Esophagus squamous epithelium (tissue), 5 donors: ENCODE measurements around the gene KLF13. TPM values are rescaled to one million over a fixed set of nuclear protein-coding genes. Genes with fewer than 3 reads are reported as not detected.
A peak's percentile ranks its signal among the peaks of the same experiment; 100 is the strongest.

Experiments
- DNase-seq: peaks from one replicate; lab custom pipeline; 2025; lab: John Stamatoyannopoulos, UW
- H3K27ac ChIP-seq, 4 donors: fragments of 200-600 bp; sonication (generic); one replicate each; pipeline ENCODE4 v1.5.1; 2016 to 2019; ENCODE audit warnings: mild to moderate bottlenecking in 1 of 4
- H3K27me3 ChIP-seq, 4 donors: fragments of 200-600 bp; sonication (generic); 1 replicate in 3 of 4; 2 replicates in 1 of 4; pipeline versions ENCODE4 v1.5.1 to v1.6.0; 2017 to 2021; ENCODE audit warnings: antibody characterized with exemption in 1 of 4
- H3K36me3 ChIP-seq, 3 donors: fragments of 200-600 bp; sonication (generic); one replicate each; pipeline ENCODE4 v1.5.1; 2016 to 2019
- H3K4me1 ChIP-seq, 3 donors: fragments of 200-600 bp; sonication (generic); one replicate each; pipeline ENCODE4 v1.5.1; 2017 to 2019
- H3K4me3 ChIP-seq, 4 donors: fragments of 200-600 bp; sonication (generic); 1 replicate in 3 of 4; 2 replicates in 1 of 4; pipeline ENCODE4 v1.5.1; 2016 to 2019; ENCODE audit warnings: mild to moderate bottlenecking in 2 of 4, moderate library complexity in 1 of 4
- H3K9me3 ChIP-seq, 3 donors: fragments of 200-600 bp; sonication (generic); one replicate each; pipeline ENCODE4 v1.5.1; 2016 to 2019
- POLR2A ChIP-seq, 4 donors: fragments of 450-650 bp; IDR thresholded peaks; one replicate each; pipeline ENCODE4 v1.6.1; 2017; ENCODE audit warnings: antibody characterized with exemption in 4 of 4, mild to moderate bottlenecking in 4 of 4, moderate library complexity in 3 of 4
- WGBS, 2 donors: methylation state at CpG; one replicate each; pipeline ENCODE4 v1.1.5; 2018; 5-methylcytosine and 5-hydroxymethylcytosine counted together
- intact Hi-C: fragments of 100-400 bp; cut with DNase I; formaldehyde crosslinking; loops from one replicate; pipeline ENCODE4 v1.15.0; 2022
- total RNA-seq, 4 donors: library from RNA; depleted of rRNA; stranded (reverse); fragments of >200 nt; gene quantifications; one replicate each; pipeline ENCODE4 v1.1.0, GENCODE V29; 2016
- TF ChIP-seq, protein P1 (sequence below), 6 experiments: fragments of 450-650 bp in 4 of 6; fragments of 200-600 bp in 2 of 6; sonication (generic) in 2 of 6; IDR thresholded peaks; one replicate each; pipeline ENCODE4 v1.5.1; 2016 to 2019; ENCODE audit warnings: antibody characterized with exemption in 6 of 6, mild to moderate bottlenecking in 4 of 6, moderate library complexity in 4 of 6
- donor health status: DM: yes; HTN: yes; CAD: no.

KLF13 gene
- total RNA-seq, 4 donors from 2014 or later, result 16.4 to 54.6 (median 41.8) TPM

DNA sequence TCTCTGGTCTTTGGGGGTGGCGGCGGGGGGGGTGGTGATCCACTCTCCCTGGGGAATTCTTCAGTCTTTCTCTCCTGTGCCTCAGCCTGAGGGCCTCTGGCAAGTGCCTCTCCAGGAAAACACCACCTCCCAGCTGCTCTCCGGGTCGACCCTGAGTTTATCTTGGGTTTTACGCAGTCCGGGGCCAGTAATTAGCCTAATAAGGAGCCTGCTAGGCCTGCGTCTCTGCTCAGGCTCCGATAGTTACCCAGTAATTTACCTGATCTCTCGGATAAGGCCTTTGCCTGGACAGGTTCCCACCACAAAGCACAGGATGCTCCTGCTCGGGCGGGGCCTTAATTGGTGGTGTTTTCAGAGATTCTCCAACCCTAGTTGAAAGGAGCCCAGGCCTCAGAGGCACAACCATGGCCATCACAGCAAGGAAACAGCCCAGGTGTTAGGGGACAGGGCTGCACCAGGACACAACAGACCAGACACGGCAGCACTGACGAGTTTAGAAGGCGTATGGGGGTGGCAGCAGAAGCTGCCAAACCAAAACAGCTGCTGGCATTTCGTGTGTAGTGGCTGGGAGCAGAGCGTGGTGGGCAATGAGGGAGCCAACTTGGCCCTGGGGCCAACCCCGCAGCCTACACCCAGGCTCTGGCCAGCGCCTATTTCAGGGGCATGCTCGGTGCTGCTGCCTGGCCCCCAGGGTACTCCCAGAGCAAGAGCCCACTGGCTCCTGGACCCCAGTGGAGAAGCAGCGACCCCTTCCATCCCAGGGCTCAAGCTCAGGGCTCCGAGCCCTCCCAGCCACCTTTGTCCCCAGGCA is 71.4 kb downstream of the KLF13 start:
- intact Hi-C loops, result loop anchor here (10.0 kb wide), 1 partner anchor 183 kb away; no protein-coding TSS in a partner anchor
- TF ChIP-seq, protein P1, sequence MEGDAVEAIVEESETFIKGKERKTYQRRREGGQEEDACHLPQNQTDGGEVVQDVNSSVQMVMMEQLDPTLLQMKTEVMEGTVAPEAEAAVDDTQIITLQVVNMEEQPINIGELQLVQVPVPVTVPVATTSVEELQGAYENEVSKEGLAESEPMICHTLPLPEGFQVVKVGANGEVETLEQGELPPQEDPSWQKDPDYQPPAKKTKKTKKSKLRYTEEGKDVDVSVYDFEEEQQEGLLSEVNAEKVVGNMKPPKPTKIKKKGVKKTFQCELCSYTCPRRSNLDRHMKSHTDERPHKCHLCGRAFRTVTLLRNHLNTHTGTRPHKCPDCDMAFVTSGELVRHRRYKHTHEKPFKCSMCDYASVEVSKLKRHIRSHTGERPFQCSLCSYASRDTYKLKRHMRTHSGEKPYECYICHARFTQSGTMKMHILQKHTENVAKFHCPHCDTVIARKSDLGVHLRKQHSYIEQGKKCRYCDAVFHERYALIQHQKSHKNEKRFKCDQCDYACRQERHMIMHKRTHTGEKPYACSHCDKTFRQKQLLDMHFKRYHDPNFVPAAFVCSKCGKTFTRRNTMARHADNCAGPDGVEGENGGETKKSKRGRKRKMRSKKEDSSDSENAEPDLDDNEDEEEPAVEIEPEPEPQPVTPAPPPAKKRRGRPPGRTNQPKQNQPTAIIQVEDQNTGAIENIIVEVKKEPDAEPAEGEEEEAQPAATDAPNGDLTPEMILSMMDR (IDR thresholded peaks at IDR 0.05), result no peak
- TF ChIP-seq POLR2A (IDR thresholded peaks at IDR 0.05), result no peak
- Histone ChIP-seq H3K4me1 (peaks cover 30 to 60% (median 53%) of the 10 kb centered on the region in 3 donors), H3K9me3 (no peaks in the 10 kb centered on the region), H3K27ac (peak overlapping the region; percentile 74 to 93 (median 83)), H3K27me3 (no peaks in the 10 kb centered on the region), H3K36me3 (no peaks in the 10 kb centered on the region), H3K4me3 (no peak overlapping the region)
- no peak for DNase-seq
- WGBS, 2 donors, result 36 to 53% methylated on average over 8 to 11 of the region's 21 CpGs

DNA sequence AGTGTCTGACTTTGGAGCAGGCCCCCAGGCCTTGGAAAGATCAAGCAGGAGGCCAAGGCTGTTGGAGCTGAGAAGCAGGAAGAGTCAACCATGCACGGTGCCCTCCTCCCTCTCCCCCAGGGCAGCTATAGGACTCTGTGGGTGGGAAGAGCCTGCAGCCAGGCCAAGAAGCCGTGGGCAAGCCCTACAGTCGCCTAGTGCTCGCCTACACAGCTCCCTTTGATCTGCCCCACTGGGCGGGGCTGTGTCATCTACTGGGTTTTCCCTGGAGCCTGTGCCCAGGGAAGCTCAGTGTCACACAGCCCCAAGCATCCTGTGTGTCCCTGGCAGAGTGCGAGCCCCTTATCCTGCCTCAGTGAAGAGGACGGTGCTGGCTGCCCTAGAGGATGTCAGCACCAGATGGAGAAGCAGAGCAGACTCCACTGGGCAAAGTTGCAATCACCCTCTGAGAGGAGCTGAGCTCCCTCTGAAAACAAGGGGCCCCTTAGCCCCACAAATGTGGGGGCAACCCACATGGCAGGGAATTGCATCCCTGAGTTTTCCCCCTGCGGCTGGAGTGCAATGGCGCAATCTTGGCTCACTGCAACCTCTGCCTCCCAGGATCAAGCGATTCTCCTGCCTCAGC is 72.2 kb downstream of the KLF13 start:
- no peak for DNase-seq
- Histone ChIP-seq H3K27me3 (no peaks in the 10 kb centered on the region), H3K36me3 (no peaks in the 10 kb centered on the region), H3K27ac (peak overlapping the region; percentile 74 to 93 (median 83)), H3K4me3 (no peak overlapping the region), H3K9me3 (no peaks in the 10 kb centered on the region), H3K4me1 (peaks cover 26 to 53% (median 47%) of the 10 kb centered on the region in 3 donors)
- WGBS, 2 donors, result 29 to 38% methylated on average over 6 to 7 of the region's 10 CpGs
- intact Hi-C loops, result loop anchor here (10.0 kb wide), 1 partner anchor 184 kb away; no protein-coding TSS in a partner anchor
- no peak for TF ChIP-seq POLR2A (IDR thresholded peaks at IDR 0.05)
- TF ChIP-seq, protein P1 (IDR thresholded peaks at IDR 0.05), result no peak

DNA sequence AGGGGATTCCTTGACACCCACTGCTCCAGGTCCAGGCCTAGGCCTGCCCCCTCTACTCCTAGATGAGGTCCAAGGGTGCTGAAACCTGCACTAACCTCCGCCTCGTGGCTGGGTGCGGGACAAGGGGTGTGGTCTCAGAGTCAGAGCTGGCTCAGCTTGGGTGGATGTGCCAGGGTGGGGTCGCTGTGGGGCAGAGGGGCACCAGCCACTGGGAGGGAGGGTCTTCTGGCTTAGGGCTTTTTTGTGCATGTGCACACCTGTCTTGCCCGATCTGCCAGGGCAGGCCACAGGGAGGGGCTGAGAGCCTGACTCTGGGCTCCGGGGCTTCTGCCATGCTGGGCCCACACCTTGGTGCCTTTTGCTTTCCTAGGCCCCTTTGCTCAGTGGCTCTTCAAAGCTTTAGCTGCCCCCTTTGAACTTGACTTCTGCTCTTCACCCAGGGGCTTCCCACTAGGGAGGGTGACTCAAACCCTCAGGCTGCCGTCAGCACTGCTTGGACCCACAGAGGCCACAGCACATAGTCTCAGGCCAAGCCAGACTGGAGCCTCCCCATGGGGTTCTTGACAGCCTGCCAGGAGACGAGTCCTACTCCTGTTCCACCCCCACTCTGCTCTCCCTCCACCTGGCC is 73.0 kb downstream of the KLF13 start:
- Histone ChIP-seq H3K27me3 (no peaks in the 10 kb centered on the region), H3K36me3 (no peaks in the 10 kb centered on the region), H3K4me1 (peaks cover 26 to 52% (median 47%) of the 10 kb centered on the region in 3 donors), H3K9me3 (no peaks in the 10 kb centered on the region), H3K4me3 (no peak overlapping the region), H3K27ac (peak overlapping the region; percentile 23 to 93 (median 82))
- intact Hi-C loops, result loop anchor here (10.0 kb wide), 2 partner anchors 85 to 185 kb away; no protein-coding TSS in a partner anchor
- 26% methylated on average over 3 of the region's 8 CpGs; no CpG with 5 or more reads in 1 of the 2 donors for WGBS, 2 donors
- DNase-seq, result no peak
- TF ChIP-seq POLR2A (IDR thresholded peaks at IDR 0.05), result no peak
- TF ChIP-seq, protein P1 (IDR thresholded peaks at IDR 0.05), result no peak

DNA sequence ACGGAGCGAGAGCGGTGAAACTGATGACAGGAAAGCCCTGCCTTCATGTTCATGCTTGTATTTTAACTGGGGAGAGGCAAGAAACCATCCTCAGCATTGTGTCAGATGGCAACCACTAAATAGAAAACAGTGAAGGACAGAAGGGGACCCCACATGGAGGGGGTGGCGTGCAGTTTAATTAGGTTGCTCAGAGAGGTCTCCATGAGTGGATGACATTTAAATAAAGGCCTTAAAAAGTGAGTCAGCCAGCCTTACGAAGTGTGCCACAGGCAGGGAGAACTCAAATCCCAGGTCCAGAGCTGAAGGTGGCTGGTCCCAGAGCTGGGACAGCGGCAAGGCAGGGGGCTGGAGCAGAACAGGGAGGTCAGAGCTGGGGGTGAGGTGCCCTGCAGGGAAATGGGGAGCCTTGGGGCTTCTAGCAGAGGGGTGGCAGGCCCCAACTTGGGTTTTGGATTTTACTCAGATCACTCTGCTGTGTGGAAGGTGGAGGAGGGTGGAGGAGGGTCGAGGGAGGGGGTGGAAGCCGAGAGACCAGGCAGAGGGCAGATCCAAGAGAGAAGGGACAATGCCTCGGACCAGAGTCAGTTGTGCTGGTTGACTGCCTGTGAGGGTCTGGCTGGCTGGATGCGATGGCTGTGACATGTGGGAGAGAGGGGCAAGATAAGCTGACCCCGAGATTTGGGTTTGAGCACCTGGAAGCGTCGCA is 73.7 kb downstream of the KLF13 start:
- Histone ChIP-seq H3K36me3 (no peaks in the 10 kb centered on the region), H3K27ac (peak overlapping the region; percentile 23 to 93 (median 82)), H3K9me3 (no peaks in the 10 kb centered on the region), H3K27me3 (no peaks in the 10 kb centered on the region), H3K4me3 (no peak overlapping the region), H3K4me1 (peaks cover 26 to 52% (median 47%) of the 10 kb centered on the region in 3 donors)
- 63 to 72% methylated on average over 8 to 13 of the region's 13 CpGs for WGBS, 2 donors
- TF ChIP-seq, protein P1 (IDR thresholded peaks at IDR 0.05), result no peak
- TF ChIP-seq POLR2A (IDR thresholded peaks at IDR 0.05), result no peak
- no peak for DNase-seq
- intact Hi-C loops, result loop anchor here (10.0 kb wide), 1 partner anchor 84 kb away; no protein-coding TSS in a partner anchor
